NCI-H748 treated with DMSO at 0.1 percent for 48 hours (cell line): ENCODE data around the gene DIO2.

Experiments
- DNase-seq: peaks from one replicate; lab custom pipeline; 2025; lab: John Stamatoyannopoulos, UW

Gene DIO2

GRCh38 chr14:80211153-80212022 is at the start of gene DIO2:
Gene DIO2, minus strand, starts transcription at chr14:80211504. Its CDS starts 32 bp downstream, at chr14:80211472.
- DNase-seq, result no peak

GRCh38 chr14:80260645-80261044 is 49.3 kb upstream of the DIO2 start:
- no peak for DNase-seq

- DNase-seq, result no peak
Measured at GRCh38 chr14:80239631-80240030, 28.3 kb upstream of the DIO2 start.

- DNase-seq, result no peak
Measured at GRCh38 chr14:80237143-80237542, 25.8 kb upstream of the DIO2 start.

- no peak for DNase-seq
Measured at GRCh38 chr14:80233470-80234089, 22.3 kb upstream of the DIO2 start.

- DNase-seq, result no peak
Measured at GRCh38 chr14:80231702-80232101, 20.4 kb upstream of the DIO2 start.

- no peak for DNase-seq
Measured at GRCh38 chr14:80223696-80224465, 12.6 kb upstream of the DIO2 start.

- DNase-seq, result no peak
Measured at GRCh38 chr14:80216818-80217217, 5.5 kb upstream of the DIO2 start.

GRCh38 chr14:80215756-80216581 is 4.7 kb upstream of the DIO2 start:
- no peak for DNase-seq

- DNase-seq, result no peak
Measured at GRCh38 chr14:80215081-80215480, 3.8 kb upstream of the DIO2 start.

- peak; percentile 29 for DNase-seq
Measured at GRCh38 chr14:80213602-80214001, 2.3 kb upstream of the DIO2 start.

- DNase-seq, result no peak
Measured at GRCh38 chr14:80212023-80212397, 706 bp upstream of the DIO2 start.

GRCh38 chr14:80208461-80208860 is 2.8 kb downstream of the DIO2 start:
- no peak for DNase-seq

GRCh38 chr14:80206351-80207080 is 4.8 kb downstream of the DIO2 start:
- no peak for DNase-seq

GRCh38 chr14:80202888-80203562 is 8.3 kb downstream of the DIO2 start:
- no peak for DNase-seq

- no peak for DNase-seq
Measured at GRCh38 chr14:80200093-80200492, 11.2 kb downstream of the DIO2 start.

GRCh38 chr14:80188571-80188970 is 22.7 kb downstream of the DIO2 start:
- no peak for DNase-seq

- DNase-seq, result no peak
Measured at GRCh38 chr14:80186301-80186800, 25.0 kb downstream of the DIO2 start.

GRCh38 chr14:80176893-80177292 is 34.4 kb downstream of the DIO2 start:
- no peak for DNase-seq

GRCh38 chr14:80172375-80173051 is 38.8 kb downstream of the DIO2 start:
- DNase-seq, result no peak
